ENCODE measurements around the gene KIRREL1. TPM values are rescaled to one million over a fixed set of nuclear protein-coding genes. Genes with fewer than 3 reads are reported as not detected.

Gene KIRREL1
- total RNA-seq, 1 donor: 120 TPM

- H3K4me3 ChIP-seq (ENCODE audit: low read depth, low read length): no peak overlapping the region
- TF ChIP-seq, protein P1, sequence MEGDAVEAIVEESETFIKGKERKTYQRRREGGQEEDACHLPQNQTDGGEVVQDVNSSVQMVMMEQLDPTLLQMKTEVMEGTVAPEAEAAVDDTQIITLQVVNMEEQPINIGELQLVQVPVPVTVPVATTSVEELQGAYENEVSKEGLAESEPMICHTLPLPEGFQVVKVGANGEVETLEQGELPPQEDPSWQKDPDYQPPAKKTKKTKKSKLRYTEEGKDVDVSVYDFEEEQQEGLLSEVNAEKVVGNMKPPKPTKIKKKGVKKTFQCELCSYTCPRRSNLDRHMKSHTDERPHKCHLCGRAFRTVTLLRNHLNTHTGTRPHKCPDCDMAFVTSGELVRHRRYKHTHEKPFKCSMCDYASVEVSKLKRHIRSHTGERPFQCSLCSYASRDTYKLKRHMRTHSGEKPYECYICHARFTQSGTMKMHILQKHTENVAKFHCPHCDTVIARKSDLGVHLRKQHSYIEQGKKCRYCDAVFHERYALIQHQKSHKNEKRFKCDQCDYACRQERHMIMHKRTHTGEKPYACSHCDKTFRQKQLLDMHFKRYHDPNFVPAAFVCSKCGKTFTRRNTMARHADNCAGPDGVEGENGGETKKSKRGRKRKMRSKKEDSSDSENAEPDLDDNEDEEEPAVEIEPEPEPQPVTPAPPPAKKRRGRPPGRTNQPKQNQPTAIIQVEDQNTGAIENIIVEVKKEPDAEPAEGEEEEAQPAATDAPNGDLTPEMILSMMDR (IDR thresholded peaks at IDR 0.05; ENCODE audit: insufficient read depth, low read depth, low read length): no peak
- no peak for DNase-seq (ENCODE audit: low read depth)
These were observed 38.2 kb upstream of the KIRREL1 start for GRCh38 chr1:157955221-157955620.

GRCh38 chr1:157955857-157956256 lies 37.6 kb upstream of the KIRREL1 start:
- no peak for DNase-seq (ENCODE audit: low read depth)
- H3K4me3 ChIP-seq (ENCODE audit: low read depth, low read length): no peak overlapping the region
- TF ChIP-seq, protein P1 (IDR thresholded peaks at IDR 0.05; ENCODE audit: insufficient read depth, low read depth, low read length): no peak

DNA sequence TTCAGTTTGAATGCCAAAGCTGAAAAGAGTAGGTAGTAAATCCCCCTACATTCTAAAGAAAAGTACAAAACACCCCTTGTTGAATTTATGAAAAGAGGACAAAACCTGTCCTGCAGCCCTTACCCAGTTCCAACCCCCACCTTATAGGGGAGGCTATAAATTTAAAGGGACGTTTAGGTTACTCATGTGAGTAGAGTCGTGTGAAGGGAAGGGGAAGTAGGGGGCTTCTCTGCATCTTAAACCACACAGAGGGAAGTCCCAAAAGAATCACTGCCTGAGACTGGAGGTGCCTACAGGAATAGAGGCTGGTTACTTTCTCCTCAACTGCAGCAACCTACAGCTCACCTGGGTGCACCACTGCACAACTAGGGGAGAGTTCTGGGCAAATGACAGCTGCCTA lies 36.7 kb upstream of the KIRREL1 start:
- no peak overlapping the region for H3K4me3 ChIP-seq (ENCODE audit: low read depth, low read length)
- TF ChIP-seq, protein P1 (IDR thresholded peaks at IDR 0.05; ENCODE audit: insufficient read depth, low read depth, low read length): no peak
- DNase-seq (ENCODE audit: low read depth): no peak

DNA sequence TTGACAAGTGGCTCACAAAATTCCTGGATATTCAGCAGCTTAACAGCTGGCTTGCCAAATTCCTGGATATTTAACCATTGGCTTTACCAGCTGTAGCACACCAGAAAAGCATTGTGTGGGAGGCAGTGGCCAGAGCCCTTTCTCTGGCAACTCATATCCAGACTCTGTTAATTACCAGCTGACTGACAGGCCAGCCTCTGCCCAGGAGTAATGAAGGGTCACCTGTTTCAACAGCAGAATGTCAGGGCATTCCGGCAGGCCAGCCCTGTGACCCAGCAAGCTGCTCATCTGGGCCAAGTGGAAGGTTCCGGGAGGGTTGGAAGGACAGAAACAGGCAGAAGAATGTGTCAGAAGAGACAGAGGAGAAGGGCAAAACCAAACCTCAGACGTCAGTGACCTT lies 35.2 kb upstream of the KIRREL1 start:
- TF ChIP-seq, protein P1 (IDR thresholded peaks at IDR 0.05; ENCODE audit: insufficient read depth, low read depth, low read length): no peak
- H3K4me3 ChIP-seq (ENCODE audit: low read depth, low read length): no peak overlapping the region
- no peak for DNase-seq (ENCODE audit: low read depth)

- no peak overlapping the region for H3K4me3 ChIP-seq (ENCODE audit: low read depth, low read length)
- TF ChIP-seq, protein P1 (IDR thresholded peaks at IDR 0.05; ENCODE audit: insufficient read depth, low read depth, low read length): no peak
- no peak for DNase-seq (ENCODE audit: low read depth)
These were observed 33.7 kb upstream of the KIRREL1 start for GRCh38 chr1:157959750-157960149.

DNA sequence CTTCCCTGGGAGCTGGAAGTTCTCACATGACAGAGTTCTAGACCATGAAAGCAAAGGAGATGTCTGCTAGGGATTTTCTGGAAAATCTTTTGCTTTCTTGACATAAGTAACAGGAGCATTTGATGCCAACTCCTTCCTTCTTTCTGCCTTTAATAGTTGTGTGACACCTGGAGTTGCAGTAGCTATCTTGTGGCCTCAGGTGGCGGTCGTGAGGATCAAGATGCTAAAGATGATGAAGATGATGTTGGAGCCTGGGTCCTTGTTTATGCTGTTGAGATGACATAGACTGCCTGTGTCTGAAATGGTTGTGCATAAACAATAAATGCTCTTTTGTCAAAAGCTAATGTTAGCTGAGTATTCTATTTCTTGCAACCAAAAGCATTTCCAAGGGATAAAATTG lies 32.7 kb upstream of the KIRREL1 start:
- DNase-seq (ENCODE audit: low read depth): no peak
- TF ChIP-seq, protein P1 (IDR thresholded peaks at IDR 0.05; ENCODE audit: insufficient read depth, low read depth, low read length): no peak
- no peak overlapping the region for H3K4me3 ChIP-seq (ENCODE audit: low read depth, low read length)

Data from fibroblast of villous mesenchyme (primary cell).